GM18867 (cell line): ENCODE results near the gene NRARP.
"Not testable (repeated sequence)": the region's sequence is repeated elsewhere in the genome, so short reads cannot be mapped to it uniquely, and the experiment has no call there.

Source experiments
- ATAC-seq: cut with Tn5 transposase; IDR thresholded peaks from one replicate; pipeline ENCODE4 v1.9.1; 2021; ENCODE audit warnings: mild to moderate bottlenecking, moderate library complexity; ENCODE audit not compliant: unreplicated experiment

Gene NRARP

DNA sequence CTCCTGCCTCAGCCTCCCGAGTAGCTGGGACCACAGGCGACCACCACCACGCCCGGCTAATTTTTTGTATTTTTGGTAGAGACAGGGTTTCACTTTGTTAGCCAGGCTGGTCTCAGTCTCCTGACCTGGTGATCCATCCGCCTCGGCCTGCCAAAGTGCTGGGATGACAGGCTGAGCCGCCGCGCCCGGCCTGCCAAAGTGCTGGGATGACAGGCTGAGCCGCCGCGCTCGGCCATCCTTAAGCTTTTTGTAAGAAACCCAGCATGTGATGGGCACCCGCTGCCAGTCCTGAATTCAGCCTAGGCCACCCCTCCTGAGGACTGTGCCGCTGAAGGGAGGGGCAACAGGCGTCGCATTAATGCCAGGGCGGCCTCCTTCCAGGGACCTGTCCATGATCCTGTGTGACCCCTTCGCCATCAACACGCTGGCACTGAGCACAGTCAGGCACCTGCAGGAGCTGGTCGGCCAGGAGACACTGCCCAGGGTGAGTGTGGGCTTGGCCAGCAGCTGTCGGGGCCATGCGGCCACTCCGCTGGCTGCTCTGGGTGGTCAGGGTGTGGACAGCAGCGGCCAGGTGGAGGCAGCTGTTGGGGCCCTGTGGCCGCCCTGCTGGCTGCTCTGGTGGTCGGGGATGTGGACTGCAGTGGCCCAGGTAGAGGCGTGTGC is 36.4 kb downstream of the NRARP start:
- ATAC-seq: no peak

- no peak for ATAC-seq
Observed at GRCh38 chr9:137264067-137264466, 38.0 kb downstream of the NRARP start.

DNA sequence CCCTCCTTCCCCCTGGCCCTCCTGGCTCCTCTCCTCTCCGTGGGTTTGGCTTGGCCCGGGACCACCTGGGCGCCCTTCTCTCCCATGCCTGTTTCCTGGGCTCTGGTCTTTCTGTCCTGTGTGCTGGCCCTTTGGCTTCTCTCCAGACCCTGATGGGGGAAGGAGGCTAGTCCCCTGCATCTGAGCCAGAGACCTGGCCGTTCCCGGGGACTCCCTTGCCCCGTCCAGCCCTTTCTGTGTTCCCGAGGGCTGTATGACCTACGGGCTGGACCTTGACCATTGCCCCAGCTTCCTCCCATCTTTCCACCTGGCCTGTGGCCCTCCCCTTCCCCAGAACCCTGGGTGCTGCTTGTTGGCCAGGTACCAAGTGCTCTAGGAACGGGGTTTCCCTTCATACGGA is 38.6 kb downstream of the NRARP start:
- ATAC-seq: no peak

- no peak for ATAC-seq
Observed at GRCh38 chr9:137262909-137263285, 39.2 kb downstream of the NRARP start.

- not testable (repeated sequence) for ATAC-seq
Observed at GRCh38 chr9:137262173-137262908, 39.7 kb downstream of the NRARP start.

GRCh38 chr9:137256856-137257255 is 45.2 kb downstream of the NRARP start:
- no peak for ATAC-seq

GRCh38 chr9:137256362-137256761 is 45.7 kb downstream of the NRARP start:
- no peak for ATAC-seq

GRCh38 chr9:137255448-137256114 is 46.5 kb downstream of the NRARP start:
- ATAC-seq: peak; percentile 26

GRCh38 chr9:137254624-137255447 is 47.2 kb downstream of the NRARP start, which contains the start of gene NELFB:
Gene NELFB (plus strand): TSS chr9:137255327.
- ATAC-seq: peak; percentile 76

- ATAC-seq: no peak
Observed at GRCh38 chr9:137253717-137254623, 48.1 kb downstream of the NRARP start.

- no peak for ATAC-seq
Observed at GRCh38 chr9:137252555-137253506, 49.2 kb downstream of the NRARP start.

DNA sequence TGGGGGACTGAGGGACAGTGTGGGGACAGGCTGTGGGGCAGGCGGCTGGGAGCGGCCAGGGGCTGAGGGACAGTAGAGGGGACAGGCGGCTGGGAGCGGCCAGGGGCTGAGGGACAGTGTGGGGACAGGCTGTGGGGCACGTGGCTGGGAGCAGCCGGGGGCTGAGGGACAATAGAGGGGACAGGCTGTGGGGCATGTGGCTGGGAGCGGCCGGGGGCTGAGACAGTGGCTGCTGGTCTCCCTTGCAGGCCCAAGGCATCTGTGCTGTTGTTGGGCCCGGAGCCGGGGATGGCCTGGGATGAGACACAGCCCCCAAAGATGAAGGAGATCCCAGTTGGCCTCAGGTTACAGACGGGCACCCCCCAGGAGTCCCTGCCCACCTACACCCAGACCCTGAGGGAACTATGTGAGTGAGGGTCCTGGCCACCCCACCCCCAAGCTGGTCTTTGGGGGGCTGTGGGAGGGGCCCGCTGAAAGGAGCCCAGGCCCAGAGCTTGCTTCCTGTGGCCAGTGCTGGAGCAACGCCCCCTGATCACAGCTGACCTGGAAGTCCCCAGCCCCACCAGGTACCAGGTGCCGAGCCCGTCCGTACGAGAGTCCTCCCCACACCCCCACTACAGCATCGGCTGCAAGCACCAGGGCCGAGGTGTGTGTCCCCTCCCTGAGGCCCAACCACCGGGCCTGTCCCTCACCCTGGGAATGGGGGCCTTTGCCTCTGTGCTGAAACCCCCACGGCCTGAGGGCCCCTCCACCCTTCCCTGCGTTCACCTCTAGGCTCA is 50.4 kb downstream of the NRARP start:
- ATAC-seq: no peak

DNA sequence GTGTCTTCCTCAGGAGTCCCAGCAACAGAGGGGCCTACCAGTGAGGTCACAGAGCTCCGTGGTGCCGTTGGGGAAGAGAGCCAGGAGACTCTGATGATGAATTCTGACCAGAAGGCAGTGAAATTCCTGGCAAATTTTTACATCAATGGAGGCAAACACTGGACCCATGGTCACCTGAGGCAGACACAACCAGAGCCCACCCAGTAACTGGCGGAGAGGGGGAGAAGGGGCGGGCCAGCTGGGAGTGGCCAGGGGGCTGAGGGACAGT is 50.9 kb downstream of the NRARP start, which contains the start of gene STPG3:
STPG3 (plus strand) TSS at position 93 of the 268 bp plus-strand sequence; CDS start at position 94, 1 bp downstream.
- no peak for ATAC-seq

DNA sequence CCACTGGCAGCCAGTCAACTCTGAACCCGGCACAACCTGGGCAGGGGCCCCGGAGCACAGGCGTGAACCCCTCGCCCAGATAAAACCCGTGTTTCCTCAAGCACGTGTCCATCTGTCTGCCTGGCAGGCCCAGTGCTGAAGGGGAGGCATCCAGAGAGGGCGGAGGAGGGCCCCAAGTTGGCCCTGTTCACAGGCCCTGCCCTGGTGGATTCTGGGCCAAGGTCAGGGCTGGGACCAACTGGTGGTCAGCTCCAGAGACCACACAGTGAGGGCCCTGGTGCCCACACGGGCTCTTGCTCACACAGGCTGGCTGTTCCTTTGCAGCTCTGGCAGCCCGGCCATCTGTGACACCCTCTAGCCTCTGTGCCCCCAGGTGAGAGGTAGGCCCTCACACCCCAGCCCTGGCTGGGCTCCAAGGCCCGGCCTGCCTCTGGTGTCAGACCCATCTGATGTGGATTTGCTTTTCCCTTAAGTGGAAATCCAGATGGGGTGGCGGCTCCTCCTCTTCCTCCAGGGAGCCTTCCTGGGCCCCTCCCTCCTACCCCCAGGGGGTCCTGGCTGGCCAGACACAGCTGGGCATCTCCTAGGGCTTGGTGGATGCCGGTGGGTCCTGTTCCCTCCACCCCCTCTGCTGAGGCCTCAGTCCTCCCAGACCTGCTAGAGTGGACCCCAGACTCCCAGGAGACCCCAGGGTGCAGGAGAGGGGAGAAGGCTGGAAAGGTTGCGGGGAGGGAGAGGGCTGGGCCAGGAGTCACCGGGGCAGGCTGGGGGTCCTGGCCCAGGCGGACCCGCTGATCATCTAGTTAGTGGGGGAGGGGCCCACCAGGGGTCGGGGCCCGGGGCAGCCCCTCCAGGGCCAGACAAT is 51.5 kb downstream of the NRARP start:
- ATAC-seq: no peak
